GM19239 (cell line): Measurements from ENCODE around the gene TBC1D2B.
"Not testable (repeated sequence)": the region's sequence is repeated elsewhere in the genome, so short reads cannot be mapped to it uniquely, and the experiment has no call there.

ENCODE experiments used
- DNase-seq: peaks from one replicate; pipeline ENCODE4 v3.0.0; 2011; ENCODE audit warnings: low spot score; ENCODE audit not compliant: insufficient read length
- FAIRE-seq: peaks from 2 replicates; lab custom pipeline; 2011; peaks lifted over from hg19 to GRCh38; lab: Jason Lieb, UNC

Gene TBC1D2B

DNA sequence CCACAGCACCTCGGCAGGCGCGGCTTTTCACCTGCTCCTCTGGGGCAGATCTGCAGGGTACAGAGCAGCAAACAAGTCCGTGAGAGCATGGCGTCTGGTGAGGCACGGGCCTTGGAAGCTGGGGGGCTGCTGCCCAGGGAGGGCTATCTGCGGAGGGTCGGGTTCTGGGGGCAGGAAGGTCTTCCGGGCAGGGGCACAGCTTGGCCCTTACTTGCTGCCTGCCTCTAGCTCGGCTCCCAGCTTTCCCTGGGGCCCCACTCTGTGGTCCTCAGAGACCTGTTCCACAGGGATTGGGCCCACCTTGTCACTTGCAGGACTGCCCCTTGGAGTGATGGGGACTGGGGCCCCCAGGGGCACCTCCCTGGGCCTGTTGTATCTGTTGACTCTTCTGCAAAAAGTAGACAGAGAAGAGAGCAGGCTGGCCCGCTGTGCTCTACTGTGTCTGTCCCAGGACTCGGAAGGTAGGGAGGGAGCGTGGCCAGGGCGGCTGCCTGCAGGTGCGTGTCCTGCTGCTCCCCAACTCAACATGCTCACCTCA lies 84.1 kb downstream of the TBC1D2B start:
- DNase-seq (no peak), FAIRE-seq (no peak)

DNA sequence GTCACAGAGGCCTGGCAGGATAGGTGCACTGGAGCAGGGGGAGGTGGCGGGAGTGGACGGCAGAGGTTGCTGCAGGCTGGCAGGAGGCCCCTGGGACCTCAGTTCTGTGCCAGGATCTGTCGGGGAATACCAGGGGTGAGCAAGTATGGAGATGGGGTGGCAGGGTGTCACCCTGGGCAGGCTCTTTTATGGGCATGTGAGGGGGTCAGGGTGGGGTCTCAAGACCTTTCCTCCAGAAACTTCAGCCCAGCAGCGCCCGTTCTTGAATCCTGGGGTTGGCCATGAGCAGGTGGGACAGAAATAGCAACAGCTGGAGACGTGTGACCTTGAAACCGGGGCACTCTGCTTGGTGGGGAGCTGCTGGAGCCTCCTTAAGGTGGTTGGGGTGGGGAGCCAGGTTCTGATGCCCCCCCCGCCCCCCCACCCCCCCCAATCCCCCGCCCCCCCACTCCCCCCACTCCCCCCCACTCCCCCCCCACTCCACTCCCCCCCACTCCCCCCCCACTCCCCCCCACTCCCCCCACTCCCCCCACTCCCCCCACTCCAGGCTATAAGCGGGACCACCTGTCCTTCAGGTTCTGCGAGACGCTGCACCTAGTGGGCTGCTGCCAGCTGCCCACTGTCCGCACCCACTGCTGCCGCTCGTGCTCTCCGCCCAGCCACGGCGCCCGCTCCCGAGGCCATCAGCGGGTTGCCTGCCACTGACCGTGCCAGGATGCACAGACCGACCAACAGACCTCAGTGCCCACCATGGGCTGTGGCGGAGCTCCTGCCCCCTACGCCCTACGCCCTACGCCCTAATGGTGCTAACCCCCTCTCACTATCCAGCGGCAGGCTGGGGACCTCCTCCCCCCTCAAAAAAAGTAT lies 84.9 kb downstream of the TBC1D2B start:
- DNase-seq (no peak), FAIRE-seq (no peak)

DNA sequence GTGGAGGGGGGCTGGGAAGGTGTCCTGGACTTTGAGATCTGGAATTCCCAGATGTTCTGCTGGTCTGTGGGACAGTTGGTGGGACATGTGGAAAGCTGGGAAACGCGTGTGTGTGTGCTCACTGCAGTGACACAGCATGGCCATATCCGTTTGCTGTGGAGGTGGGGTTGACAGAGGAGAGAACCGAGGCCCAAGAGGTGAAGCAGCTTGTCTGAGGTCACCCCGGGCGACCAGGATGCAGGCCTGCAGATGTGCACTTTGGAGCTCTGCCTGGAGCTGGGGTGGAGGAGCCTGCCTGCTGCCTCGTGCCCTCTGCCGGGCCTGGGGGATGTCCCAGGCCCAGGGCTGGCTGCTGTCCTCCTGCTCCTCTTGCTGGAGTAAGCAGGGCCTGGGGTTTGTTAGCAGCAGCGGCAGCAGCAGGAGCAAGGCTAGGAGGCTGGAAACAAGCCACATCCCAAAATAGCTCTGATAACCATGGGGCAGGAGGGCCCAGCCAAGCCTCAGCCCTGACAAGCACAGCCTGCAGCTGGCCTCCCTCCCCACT lies 85.8 kb downstream of the TBC1D2B start:
- FAIRE-seq, DNase-seq: not testable (repeated sequence)

DNA sequence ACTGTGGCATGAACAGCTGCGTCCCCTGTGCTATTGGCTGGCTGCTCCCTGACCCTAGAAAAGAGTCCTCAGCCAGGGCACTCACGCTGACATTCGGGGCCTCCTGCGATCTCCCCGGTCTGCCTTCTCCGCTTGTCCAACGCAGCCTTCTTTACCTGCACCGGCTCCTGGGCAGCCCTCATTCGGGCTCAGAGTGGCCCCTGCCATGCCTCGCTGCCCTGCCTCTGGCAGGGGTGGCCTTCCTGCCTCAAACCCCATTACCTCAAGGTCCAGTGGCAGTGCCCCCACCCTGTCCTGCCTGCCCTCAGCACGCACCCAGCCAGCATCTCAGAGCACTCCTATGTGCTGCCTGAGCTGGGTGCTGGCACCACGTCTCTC lies 86.5 kb downstream of the TBC1D2B start:
- no peak for FAIRE-seq
- no peak for DNase-seq

DNA sequence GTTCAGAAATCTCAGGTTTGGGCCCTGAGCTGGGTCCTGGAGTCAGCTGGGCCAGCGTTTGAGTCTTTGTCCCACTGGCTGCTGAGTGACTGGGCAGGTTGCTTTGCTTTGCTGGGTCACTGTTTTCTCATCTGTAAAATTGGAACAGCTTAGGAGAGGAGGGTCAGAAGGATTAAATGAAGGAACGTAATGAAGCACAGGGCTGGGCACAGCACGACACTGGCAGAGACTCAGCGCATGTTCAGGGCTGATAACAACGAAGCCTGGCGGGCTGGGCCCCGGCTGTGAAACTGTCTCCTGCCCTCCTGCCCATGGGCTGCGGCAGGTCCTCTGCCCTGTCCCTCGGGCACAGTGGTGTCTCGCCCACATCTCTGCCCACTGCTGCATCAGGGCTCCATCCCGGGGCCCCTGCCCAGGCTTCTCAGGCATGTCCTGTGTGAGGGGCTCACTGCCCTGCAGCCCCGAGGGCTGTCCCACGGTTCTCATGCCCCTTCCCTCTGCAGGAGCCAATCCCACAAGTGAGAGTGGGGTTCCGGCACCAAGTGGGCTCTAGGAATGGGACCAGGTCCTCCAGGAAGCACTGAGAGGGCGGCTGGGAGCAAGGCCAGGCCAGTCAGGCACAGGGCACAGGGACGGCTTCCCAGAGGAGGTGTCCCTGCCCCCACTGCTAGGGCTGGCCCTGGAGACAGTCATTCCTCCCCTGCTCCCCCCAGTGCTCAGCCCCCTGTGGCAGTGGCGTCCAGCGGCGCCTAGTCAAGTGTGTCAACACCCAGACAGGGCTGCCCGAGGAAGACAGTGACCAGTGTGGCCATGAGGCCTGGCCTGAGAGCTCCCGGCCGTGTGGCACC lies 88.0 kb downstream of the TBC1D2B start:
- no peak for DNase-seq

DNA sequence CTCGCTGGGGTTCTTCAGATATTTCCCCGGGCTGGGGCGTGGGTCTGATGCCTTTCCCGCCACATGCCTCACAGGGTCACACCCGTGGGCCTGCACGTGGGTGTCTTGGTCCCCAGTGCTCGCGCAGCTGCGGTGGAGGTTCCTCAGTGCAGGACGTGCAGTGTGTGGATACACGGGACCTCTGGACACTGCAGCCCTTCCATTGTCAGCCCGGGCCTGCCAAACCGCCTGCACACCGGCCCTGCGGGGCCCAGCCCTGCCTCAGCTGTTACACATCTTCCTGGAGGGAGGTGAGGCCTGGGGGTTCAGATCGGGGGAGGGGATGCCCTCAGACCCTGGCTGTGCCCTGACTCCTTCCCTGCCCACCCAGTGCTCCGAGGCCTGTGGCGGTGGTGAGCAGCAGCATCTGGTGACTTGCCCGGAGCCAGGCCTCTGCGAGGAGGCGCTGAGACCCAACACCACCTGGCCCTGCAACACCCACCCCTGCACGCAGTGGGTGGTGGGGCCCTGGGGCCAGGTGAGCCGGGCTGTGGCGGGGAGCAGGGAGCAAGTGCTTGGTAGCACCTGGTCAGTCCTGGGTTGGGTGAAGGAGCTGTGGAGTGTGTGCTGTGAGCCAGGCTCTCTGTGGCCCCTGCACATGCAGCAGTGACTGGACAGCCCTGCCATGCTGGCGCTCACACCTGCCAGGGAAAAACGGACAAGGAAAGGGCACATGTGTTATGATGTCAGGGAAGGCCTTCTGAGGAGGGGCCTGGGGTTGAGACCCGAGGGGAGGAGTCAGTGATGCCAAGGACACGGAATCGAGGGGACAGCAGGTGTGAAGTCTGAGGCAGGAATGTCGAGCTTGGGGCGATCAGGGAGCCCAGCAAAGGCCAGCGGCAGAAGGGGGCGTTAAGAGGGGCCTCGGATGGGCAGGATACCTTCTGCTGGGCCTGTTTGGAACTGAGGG lies 88.9 kb downstream of the TBC1D2B start:
- no peak for DNase-seq
- no peak for FAIRE-seq

More for the DNA sequence above, 88.0 kb downstream of the TBC1D2B start:
- FAIRE-seq = no peak

DNA sequence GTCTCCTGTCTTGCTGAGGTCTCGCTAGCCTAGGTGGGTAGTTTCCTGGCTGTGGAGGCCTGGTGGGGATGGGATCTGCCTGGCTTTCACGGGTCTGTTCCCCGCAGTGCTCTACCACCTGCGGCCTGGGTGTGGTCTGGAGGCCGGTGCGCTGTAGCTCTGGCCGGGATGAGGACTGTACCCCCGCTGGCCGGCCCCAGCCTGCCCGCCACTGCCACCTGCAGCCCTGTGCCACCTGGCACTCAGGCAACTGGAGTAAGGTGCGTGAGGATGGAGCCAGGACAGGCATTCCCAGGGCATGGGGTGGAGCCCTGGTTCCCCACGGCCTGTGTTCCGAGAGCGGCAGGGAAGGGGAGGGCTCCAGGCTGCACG lies 89.8 kb downstream of the TBC1D2B start:
- peak; percentile 68 for FAIRE-seq
- DNase-seq = not testable (repeated sequence)

DNA sequence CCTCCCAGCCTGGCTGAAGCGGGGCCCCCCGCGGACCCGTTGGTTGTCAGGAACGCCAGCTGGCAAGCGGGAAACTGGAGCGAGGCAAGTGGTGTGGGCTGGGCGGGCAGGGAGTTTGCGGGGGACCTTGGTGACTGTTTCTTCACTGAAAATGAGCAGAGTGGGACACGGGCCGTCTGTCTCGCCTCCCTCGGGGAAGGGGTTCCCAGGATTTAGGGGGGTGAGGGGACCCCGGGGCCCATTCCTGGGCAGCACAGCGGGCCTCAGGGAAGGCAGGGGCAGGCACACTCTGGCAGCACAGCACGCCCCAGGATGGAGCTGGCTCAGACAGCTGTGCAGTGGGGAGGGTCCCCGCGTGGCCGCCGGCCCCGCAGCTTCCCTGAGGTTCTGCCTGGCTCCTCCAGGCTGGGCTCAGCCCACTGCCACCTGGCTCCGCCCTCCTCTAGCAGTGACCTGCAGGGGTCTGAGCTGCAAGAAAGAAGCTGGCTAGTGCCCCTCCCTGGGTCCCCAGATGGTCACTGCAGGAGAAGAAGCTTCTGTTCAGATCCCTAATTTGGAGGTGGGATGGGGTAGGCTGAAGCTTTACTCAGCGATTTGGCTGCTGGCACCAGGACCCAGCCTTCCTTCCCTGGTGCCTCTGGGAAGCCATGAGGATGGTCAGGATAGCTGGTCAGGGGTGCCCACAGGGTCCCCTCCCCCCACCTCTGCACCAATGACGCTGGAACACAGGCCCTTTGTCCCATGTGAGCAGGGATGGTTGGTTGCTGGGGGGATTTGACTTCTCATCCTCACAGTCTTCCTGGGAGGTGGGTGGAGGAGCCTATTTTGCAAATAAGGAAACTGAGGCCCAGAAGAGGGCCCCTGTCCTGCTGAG lies 90.4 kb downstream of the TBC1D2B start:
- DNase-seq = no peak
- FAIRE-seq = no peak

DNA sequence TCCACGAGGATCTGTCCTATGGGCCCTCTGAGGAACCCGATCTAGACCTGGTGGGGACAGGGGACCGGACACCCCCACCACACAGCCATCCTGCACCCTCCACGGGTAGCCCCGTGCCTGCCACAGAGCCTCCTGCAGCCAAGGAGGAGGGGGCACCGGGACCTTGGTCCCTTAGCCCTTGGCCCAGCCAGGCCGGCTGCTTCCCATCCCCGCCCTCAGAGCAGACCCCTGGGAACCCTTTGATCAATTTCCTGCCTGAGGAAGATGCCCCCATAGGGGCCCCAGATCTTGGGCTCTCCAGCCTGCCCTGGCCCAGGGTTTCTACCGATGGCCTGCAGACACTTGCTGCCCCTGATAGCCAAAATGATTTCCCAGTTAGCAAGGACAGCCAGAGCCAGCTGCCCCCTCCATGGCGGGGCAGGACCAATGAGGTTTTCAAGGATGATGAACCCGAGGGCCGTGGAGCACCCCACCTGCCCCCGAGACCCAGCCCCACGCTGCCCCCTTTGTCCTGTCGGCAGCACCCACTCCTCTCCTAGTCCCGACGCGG lies 91.5 kb downstream of the TBC1D2B start:
- no peak for FAIRE-seq
- DNase-seq = no peak

DNA sequence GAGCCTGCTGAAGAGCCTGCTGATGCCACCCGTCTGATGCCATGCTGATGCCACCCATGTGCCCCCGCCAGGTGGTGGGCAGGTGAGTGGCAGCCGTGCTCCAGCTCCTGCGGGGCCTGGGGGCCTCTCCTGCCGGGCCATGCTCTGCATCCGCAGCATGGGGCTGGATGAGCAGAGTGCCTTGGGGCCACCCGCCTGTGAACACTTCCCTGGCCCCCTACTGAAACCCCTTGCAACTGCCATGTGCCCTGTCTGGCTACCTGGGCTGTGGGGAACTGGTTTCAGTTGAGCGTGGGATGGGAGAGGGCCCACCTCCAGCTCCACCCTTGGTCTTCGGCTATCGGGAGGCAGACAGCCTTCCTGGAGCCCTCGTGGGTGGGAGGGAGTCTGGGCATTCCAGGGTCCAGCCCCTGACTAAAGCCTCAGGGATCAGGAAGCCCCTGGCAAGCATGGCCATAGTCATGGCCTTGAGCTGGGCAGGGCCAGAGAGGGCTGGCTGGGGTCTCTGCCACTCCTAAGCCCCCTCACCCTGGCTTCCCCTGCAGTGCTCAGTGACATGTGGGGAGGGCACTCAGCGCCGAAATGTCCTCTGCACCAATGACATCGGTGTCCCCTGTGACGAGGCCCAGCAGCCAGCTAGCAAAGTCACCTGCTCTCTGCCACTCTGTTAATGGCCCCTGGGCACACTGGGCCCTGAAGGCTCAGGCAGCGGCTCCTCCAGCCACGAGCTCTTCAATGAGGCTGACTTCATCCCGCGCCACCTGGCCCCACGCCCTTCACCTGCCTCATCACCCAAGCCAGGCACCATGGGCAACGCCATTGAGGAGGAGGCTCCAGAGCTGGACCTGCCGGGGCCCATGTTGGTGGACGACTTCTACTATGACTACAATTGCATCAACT lies 92.2 kb downstream of the TBC1D2B start:
- DNase-seq (no peak), FAIRE-seq (no peak)

DNA sequence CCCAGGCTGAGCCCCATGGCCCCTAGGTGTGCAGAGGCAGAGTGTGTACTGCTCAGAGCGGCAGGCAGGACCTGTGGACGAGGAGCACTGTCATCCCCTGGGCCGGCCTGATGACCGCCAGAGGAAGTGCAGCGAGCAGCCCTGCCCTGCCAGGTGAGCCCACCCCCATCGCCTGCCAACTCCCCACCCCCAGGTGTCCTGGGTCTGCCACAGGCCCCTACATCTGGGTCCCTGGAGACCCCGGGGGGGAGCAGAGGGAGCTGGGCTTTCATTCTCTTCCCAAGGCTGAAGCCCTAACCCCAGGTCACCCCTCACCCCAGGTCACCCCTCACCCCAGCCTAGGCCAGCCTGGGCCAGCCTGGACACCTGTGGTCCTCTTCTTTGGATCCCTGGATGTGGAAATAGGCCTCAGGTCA lies 93.1 kb downstream of the TBC1D2B start:
- FAIRE-seq = no peak
- no peak for DNase-seq

DNA sequence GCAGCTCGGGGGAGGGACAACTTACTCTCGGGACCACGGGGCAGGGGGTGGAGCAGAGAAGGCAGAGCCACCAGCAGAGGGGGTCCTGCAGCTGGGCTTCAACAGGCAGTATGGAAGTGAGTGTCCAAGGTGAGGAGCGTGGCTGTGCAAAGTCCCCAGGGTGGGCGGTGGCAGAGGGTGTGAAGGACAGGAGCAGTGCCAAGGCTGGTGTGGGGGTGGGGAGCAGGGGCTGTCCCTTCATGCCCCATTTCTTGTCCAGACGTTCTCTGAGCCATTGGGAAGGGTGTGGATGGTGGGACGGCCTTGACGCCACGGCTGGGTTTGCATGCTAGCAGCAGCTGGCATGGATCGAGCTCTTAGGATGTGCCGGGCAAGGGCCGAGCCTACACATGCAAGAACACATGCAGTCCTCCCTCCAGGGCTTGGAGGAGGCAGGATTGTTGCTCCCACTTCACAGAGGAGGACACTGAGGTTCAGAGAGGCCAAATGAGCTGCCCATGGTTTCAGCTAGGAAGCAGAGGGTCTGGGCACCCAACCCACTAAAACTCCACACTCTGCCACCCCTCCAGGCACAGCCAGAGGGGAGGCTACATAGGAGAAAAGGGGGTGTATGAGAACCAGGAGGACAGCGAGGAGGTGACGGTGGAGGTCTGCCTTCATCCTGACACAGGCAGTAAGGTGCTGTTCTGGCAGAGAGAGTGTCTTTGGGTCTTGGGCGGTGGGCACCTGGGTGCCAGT lies 93.6 kb downstream of the TBC1D2B start:
- FAIRE-seq (no peak), DNase-seq (no peak)

DNA sequence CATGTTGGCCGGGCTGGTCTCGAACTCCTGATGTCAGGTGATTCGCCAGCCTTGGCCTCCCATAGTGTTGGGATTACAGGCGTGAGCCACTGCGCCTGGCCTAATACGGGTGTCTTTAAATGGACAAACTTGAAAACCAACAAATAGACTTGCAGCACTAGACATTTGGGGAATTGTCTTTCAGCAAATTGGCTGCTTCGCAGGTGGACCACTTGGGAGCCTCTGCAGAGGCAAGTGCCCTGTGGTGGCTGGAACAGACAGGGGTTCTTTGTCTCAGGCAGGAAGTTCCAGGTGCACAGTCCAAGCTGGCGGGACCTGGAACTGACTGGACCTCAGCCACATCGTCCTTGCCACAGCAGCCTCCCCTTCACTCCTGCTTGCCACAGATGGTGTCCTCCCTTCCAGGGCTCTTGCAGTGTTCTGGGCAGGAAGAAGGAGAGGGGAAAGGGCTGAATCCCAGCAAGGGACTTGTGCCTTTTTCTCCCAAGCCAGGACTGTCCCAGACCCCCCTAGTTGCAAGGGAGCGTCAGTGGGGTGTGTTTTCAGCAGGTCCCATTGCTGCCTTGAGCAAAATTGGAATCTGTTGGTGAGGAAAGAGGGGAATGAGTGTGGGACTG lies 94.3 kb downstream of the TBC1D2B start:
- no peak for DNase-seq
- FAIRE-seq = no peak

DNA sequence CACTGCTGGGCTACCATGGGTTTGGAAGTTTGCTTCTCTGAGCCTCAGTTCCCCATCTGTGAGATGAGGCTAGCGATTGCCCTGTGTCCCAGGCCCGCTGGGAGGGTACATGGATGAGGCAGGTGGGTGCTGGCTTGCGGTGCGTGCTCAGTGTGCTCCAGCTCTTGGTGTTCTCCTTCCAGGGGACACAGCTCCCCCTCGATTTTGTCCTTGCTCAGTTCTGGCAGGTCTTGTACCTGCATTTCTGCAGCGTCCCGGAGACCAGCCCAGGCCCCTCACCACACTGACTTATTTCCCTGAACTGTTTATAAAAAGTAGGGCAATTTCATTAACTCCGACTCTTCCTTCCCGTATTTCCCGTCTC lies 95.4 kb downstream of the TBC1D2B start:
- DNase-seq (no peak), FAIRE-seq (no peak)

DNA sequence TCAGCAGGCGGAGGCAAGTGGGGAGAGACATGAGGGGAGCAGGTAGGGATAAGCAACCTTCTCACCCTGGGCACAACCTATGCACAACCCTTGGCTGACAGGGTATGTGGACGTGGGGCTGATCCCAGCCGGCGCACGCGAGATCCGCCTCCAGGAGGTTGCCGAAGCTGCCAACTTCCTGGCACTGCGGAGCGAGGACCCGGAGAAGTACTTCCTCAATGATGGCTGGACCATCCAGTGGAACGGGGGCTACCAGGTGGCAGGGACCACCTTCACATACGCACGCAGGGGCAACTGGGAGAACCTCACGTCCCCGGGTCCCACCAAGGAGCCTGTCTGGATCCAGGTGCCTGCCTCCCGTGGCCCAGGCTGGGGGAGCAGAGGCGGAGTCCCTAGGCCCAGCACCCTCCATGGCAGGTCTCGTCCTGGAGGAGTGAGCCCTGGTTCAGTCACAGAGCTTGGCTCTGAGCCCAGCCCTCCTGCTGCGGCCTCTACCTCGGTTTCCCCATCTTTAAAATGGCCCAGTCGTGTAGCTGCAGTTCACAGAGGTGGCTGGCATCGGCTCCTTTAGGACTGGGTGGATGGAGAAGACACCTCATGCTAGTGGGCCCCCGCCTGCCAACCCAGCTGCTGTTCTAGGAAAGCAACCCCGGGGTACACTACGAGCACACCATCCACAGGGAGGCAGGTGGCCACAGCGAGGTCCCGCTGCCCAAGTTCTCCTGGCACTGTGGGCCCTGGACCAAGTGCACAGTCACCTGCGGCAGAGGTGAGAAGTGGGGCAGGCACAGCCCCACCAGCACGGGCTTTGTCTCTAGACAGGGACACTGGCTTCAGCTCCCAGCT lies 96.0 kb downstream of the TBC1D2B start:
- FAIRE-seq = no peak
- DNase-seq = no peak

DNA sequence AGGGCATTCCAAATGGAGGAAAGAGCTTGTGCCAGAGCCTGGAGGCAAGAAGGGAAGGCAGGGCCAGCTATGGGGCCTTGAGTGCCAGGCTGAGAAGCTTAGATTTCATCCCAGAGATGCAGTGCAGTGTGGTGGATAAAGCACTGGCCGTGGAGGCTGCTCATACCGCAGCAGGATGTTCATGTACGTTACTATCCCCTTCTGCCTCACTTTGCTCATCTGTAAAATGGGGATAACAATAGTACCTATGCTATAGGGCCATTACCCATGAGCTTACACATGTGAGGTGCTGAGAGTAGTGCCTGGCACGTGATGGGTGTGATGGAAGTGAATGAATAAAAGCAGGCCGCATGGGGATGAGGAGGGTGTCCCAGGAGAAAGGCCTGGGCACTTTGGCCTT lies 96.8 kb downstream of the TBC1D2B start:
- DNase-seq, FAIRE-seq: not testable (repeated sequence)
